Measurements from ENCODE around the gene COL5A2. TPM values are rescaled to one million over a fixed set of nuclear protein-coding genes. Genes with fewer than 3 reads are reported as not detected.

The COL5A2 gene
- polyA plus RNA-seq, 1 donor (not counting 4 experiments of a cell fraction or from before 2014, with no cell fraction given): 7.2 TPM

- H3K9me1 ChIP-seq (ENCODE audit: control insufficient read depth, extremely low read depth, insufficient read depth, low read length): no peaks in the 10 kb centered on the region
- no peak overlapping the region for H3K4me3 ChIP-seq (ENCODE audit: control insufficient read depth in 2 of 3, extremely low read depth in 1 of 3, insufficient read depth in 2 of 3, low read depth in 1 of 3, low read length in 3 of 3)
- no peaks in the 10 kb centered on the region for H3K36me3 ChIP-seq (ENCODE audit: control insufficient read depth in 2 of 2, extremely low read depth in 1 of 2, insufficient read depth in 2 of 2, low read length in 2 of 2)
- TF ChIP-seq, protein P1, sequence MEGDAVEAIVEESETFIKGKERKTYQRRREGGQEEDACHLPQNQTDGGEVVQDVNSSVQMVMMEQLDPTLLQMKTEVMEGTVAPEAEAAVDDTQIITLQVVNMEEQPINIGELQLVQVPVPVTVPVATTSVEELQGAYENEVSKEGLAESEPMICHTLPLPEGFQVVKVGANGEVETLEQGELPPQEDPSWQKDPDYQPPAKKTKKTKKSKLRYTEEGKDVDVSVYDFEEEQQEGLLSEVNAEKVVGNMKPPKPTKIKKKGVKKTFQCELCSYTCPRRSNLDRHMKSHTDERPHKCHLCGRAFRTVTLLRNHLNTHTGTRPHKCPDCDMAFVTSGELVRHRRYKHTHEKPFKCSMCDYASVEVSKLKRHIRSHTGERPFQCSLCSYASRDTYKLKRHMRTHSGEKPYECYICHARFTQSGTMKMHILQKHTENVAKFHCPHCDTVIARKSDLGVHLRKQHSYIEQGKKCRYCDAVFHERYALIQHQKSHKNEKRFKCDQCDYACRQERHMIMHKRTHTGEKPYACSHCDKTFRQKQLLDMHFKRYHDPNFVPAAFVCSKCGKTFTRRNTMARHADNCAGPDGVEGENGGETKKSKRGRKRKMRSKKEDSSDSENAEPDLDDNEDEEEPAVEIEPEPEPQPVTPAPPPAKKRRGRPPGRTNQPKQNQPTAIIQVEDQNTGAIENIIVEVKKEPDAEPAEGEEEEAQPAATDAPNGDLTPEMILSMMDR (optimal IDR thresholded peaks at IDR 0.05 in 1 of 3, IDR thresholded peaks at IDR 0.05 in 1 of 3, conservative IDR thresholded peaks at IDR 0.05 in 1 of 3; ENCODE audit: extremely low read depth in 1 of 3, insufficient read depth in 2 of 3, low read length in 3 of 3): no peak
- TF ChIP-seq EZH2 (IDR thresholded peaks at IDR 0.05; ENCODE audit: low read length): no peak
- FAIRE-seq (no peak), DNase-seq (ENCODE audit: low read depth, low spot score) (no peak)
- dilution Hi-C loops (cut with MboI; ENCODE audit: extremely low pct_ligation_motif_present, low sequenced_read_pairs): no loop called here
- H3K27me3 ChIP-seq (ENCODE audit: control insufficient read depth, extremely low read depth, insufficient read depth, low read length): no peaks in the 10 kb centered on the region
- no peaks in the 10 kb centered on the region for H3K4me1 ChIP-seq (ENCODE audit: control insufficient read depth, extremely low read depth, insufficient read depth, low read length)
- H4K20me1 ChIP-seq (ENCODE audit: control insufficient read depth, extremely low read depth, insufficient read depth, low read length): no peaks in the 10 kb centered on the region
- no peak overlapping the region for H3K27ac ChIP-seq (ENCODE audit: control insufficient read depth, insufficient read depth, low read length)
- no peaks in the 10 kb centered on the region for H3K79me2 ChIP-seq (ENCODE audit: control insufficient read depth, insufficient read depth, low read length)
- H3K4me2 ChIP-seq (ENCODE audit: control insufficient read depth, extremely low read depth, insufficient read depth, low read depth, low read length): no peak overlapping the region
- no peak overlapping the region for H2AFZ ChIP-seq (ENCODE audit: control insufficient read depth, low read length)
- no peaks in the 10 kb centered on the region for H3K9me3 ChIP-seq (ENCODE audit: control insufficient read depth, low read depth, low read length)
- H3K9ac ChIP-seq (ENCODE audit: control insufficient read depth, extremely low read depth, insufficient read depth, low read length): no peak overlapping the region
Observed at GRCh38 chr2:189045836-189046235, 133.7 kb downstream of the COL5A2 start.

GRCh38 chr2:189037518-189037917, 142.0 kb downstream of the COL5A2 start:
- no peaks in the 10 kb centered on the region for H4K20me1 ChIP-seq (ENCODE audit: control insufficient read depth, extremely low read depth, insufficient read depth, low read length)
- no peaks in the 10 kb centered on the region for H3K9me3 ChIP-seq (ENCODE audit: control insufficient read depth, low read depth, low read length)
- no peak overlapping the region for H3K4me3 ChIP-seq (ENCODE audit: control insufficient read depth in 2 of 3, extremely low read depth in 1 of 3, insufficient read depth in 2 of 3, low read depth in 1 of 3, low read length in 3 of 3)
- no peaks in the 10 kb centered on the region for H3K27me3 ChIP-seq (ENCODE audit: control insufficient read depth, extremely low read depth, insufficient read depth, low read length)
- TF ChIP-seq, protein P1 (optimal IDR thresholded peaks at IDR 0.05 in 1 of 3, IDR thresholded peaks at IDR 0.05 in 1 of 3, conservative IDR thresholded peaks at IDR 0.05 in 1 of 3; ENCODE audit: extremely low read depth in 1 of 3, insufficient read depth in 2 of 3, low read length in 3 of 3): no peak
- TF ChIP-seq EZH2 (IDR thresholded peaks at IDR 0.05; ENCODE audit: low read length): no peak
- no peaks in the 10 kb centered on the region for H3K9me1 ChIP-seq (ENCODE audit: control insufficient read depth, extremely low read depth, insufficient read depth, low read length)
- H3K4me2 ChIP-seq (ENCODE audit: control insufficient read depth, extremely low read depth, insufficient read depth, low read depth, low read length): no peak overlapping the region
- H3K9ac ChIP-seq (ENCODE audit: control insufficient read depth, extremely low read depth, insufficient read depth, low read length): no peak overlapping the region
- H3K36me3 ChIP-seq (ENCODE audit: control insufficient read depth in 2 of 2, extremely low read depth in 1 of 2, insufficient read depth in 2 of 2, low read length in 2 of 2): peaks cover 0 to 2% of the 10 kb centered on the region in 2 experiments
- dilution Hi-C loops (cut with MboI; ENCODE audit: extremely low pct_ligation_motif_present, low sequenced_read_pairs): no loop called here
- no peak overlapping the region for H3K27ac ChIP-seq (ENCODE audit: control insufficient read depth, insufficient read depth, low read length)
- H2AFZ ChIP-seq (ENCODE audit: control insufficient read depth, low read length): no peak overlapping the region
- DNase-seq (ENCODE audit: low read depth, low spot score) (no peak), FAIRE-seq (no peak)
- H3K4me1 ChIP-seq (ENCODE audit: control insufficient read depth, extremely low read depth, insufficient read depth, low read length): no peaks in the 10 kb centered on the region
- no peaks in the 10 kb centered on the region for H3K79me2 ChIP-seq (ENCODE audit: control insufficient read depth, insufficient read depth, low read length)
